GM23338 (cell line): ENCODE results near the gene KCNMB1. TPM values are rescaled to one million over a fixed set of nuclear protein-coding genes. Genes with fewer than 3 reads are reported as not detected.

Experiments used
- ATAC-seq: fragments of 200-7000 bp; cut with Tn5 transposase; 3 replicates; pipeline ENCODE4 v1.9.1; 2020
- DNase-seq: peaks from one replicate; pipeline ENCODE4 v3.0.0-alpha.2; 2015; ENCODE audit warnings: low spot score
- H2AFZ ChIP-seq: fragments of 200-600 bp; sonication (generic); 2 replicates; pipeline ENCODE4 v1.8.0; 2016; ENCODE audit warnings: antibody characterized with exemption, mild to moderate bottlenecking, moderate library complexity
- H3F3A ChIP-seq: fragments of 200-600 bp; sonication (generic); replicated peaks from 2 replicates; pipeline ENCODE4 v1.8.0; 2017; ENCODE audit warnings: antibody characterized with exemption, mixed run types, low read depth
- H3K27ac ChIP-seq: fragments of 200-600 bp; sonication (generic); 2 replicates; pipeline ENCODE4 v1.6.1; 2016; ENCODE audit warnings: low read depth
- H3K27me3 ChIP-seq: fragments of 200-600 bp; sonication (generic); 2 replicates; pipeline ENCODE4 v1.8.0; 2016; ENCODE audit warnings: mild to moderate bottlenecking, mixed run types, moderate library complexity; ENCODE audit not compliant: insufficient read depth
- H3K36me3 ChIP-seq: fragments of 200-600 bp; sonication (generic); 2 replicates; pipeline ENCODE4 v1.8.0; 2016; ENCODE audit warnings: mild to moderate bottlenecking; ENCODE audit not compliant: insufficient read depth
- H3K4me1 ChIP-seq: fragments of 200-600 bp; sonication (generic); 2 replicates; pipeline ENCODE4 v1.8.0; 2016; ENCODE audit warnings: mild to moderate bottlenecking, moderate library complexity; ENCODE audit not compliant: insufficient read depth
- H3K4me2 ChIP-seq: fragments of 200-600 bp; sonication (generic); 2 replicates; pipeline ENCODE4 v1.7.1; 2017; ENCODE audit warnings: mixed run types
- H3K4me3 ChIP-seq: fragments of 200-600 bp; sonication (generic); 2 replicates; pipeline ENCODE4 v1.6.1; 2016; ENCODE audit warnings: mixed run types
- H3K79me2 ChIP-seq: fragments of 200-600 bp; sonication (generic); replicated peaks from 2 replicates; pipeline ENCODE4 v1.8.0; 2017; ENCODE audit warnings: mild to moderate bottlenecking; ENCODE audit not compliant: insufficient read depth
- H3K9me2 ChIP-seq: fragments of 200-600 bp; sonication (generic); 2 replicates; pipeline ENCODE4 v1.8.0; 2017; ENCODE audit not compliant: insufficient read depth
- H4K20me1 ChIP-seq: fragments of 200-600 bp; sonication (generic); replicated peaks from 2 replicates; pipeline ENCODE4 v1.8.0; 2017; ENCODE audit warnings: mild to moderate bottlenecking; ENCODE audit not compliant: insufficient read depth
- H3K27ac Mint-ChIP-seq: 2 replicates; pipeline ENCODE4 v1.8.0; 2020; ENCODE audit warnings: inconsistent platforms, mild to moderate bottlenecking, moderate library complexity, mixed read lengths
- H3K27me3 Mint-ChIP-seq: 3 replicates; pipeline ENCODE4 v1.8.0; 2022; ENCODE audit warnings: low read depth, mild to moderate bottlenecking, moderate library complexity, mixed read lengths, inconsistent platforms; ENCODE audit not compliant: insufficient read depth, poor library complexity
- H3K36me3 Mint-ChIP-seq: 3 replicates; pipeline ENCODE4 v1.8.0; 2021; ENCODE audit warnings: low read depth, mild to moderate bottlenecking, inconsistent platforms, moderate library complexity, mixed read lengths
- H3K4me1 Mint-ChIP-seq: 3 replicates; pipeline ENCODE4 v1.8.0; 2020; ENCODE audit warnings: mild to moderate bottlenecking, inconsistent platforms, mixed read lengths
- H3K4me3 Mint-ChIP-seq: 3 replicates; pipeline ENCODE4 v1.8.0; 2021; ENCODE audit warnings: moderate library complexity, mild to moderate bottlenecking, inconsistent platforms, mixed read lengths
- H3K9me3 Mint-ChIP-seq: 3 replicates; pipeline ENCODE4 v1.8.0; 2020; ENCODE audit warnings: moderate library complexity, mild to moderate bottlenecking, inconsistent platforms, mixed read lengths
- CREB1 ChIP-seq: fragments of 250-450 bp; sonication (Bioruptor Pico); IDR thresholded peaks from 2 replicates; pipeline ENCODE4 v1.5.0; 2020; ENCODE audit warnings: low read depth, mild to moderate bottlenecking, moderate library complexity
- JUNB ChIP-seq: IDR thresholded peaks from one replicate; pipeline ENCODE4 v1.6.1; 2016; ENCODE audit warnings: antibody characterized with exemption; ENCODE audit not compliant: unreplicated experiment
- ZNF331 ChIP-seq: fragments of 250-450 bp; sonication (Bioruptor Pico); IDR thresholded peaks from 2 replicates; pipeline ENCODE4 v1.5.0; 2020; ENCODE audit warnings: low read depth, mild to moderate bottlenecking, moderate library complexity
- polyA plus RNA-seq: library from polyadenylated mRNA; unstranded; fragments of >200 nt; fragmentation: Nextera tagmentation; extraction: Ambion mirVana; gene quantifications from 2 replicates; pipeline ENCODE4 v1.2.1, GENCODE V29; 2016
- total RNA-seq: library from RNA; depleted of rRNA; stranded (reverse); fragments of >200 nt; shearing (Covaris generic); gene quantifications from 2 replicates; pipeline ENCODE4 v1.2.3, GENCODE V29; 2014
- TF ChIP-seq, protein P1 (sequence below): fragments of 250-450 bp; sonication (Bioruptor Pico); IDR thresholded peaks from 2 replicates; pipeline ENCODE4 v1.5.0; 2020; ENCODE audit warnings: mild to moderate bottlenecking, moderate library complexity
- TF ChIP-seq, protein P2 (sequence below), 2 experiments: fragments of 200-600 bp in 1 of 2; sonication (generic) in 1 of 2; conservative IDR thresholded peaks; 2 replicates each; pipeline versions ENCODE4 v1.5.1 to v1.6.1; 2016 to 2017; ENCODE audit warnings: antibody characterized with exemption in 2 of 2, low read depth in 2 of 2, mild to moderate bottlenecking in 2 of 2, moderate library complexity in 1 of 2

The KCNMB1 gene
- total and polyA plus RNA-seq, 2 experiments from 2014 or later, result 0.17 to 0.19 TPM

DNA sequence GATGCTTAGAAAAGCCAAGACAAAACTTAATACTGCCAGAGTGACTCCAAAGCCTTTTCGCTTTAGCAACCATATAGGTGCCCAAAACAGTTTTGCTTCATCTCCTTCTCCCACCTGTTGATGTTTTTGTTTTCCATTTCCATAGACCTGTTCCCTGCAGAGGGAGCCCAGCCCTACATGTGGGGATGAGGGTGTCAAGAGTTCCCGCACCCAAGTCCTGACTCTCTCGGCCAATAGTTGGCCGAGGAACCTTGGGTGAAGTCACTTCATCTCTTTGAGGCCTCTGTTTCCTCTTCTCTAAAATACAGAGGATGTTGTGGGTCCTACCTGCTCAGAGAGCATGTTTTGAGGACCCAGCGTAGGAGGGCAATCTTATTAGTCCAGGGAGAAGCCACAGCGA, 53.1 kb downstream of the KCNMB1 start:
- peaks cover 8% of the 10 kb centered on the region; the same call in 2 of the 3 replicates for H3K36me3 Mint-ChIP-seq
- H2AFZ ChIP-seq, result no peak overlapping the region
- peaks cover 62% of the 10 kb centered on the region for H3K4me1 Mint-ChIP-seq

More for the DNA sequence above, 53.1 kb downstream of the KCNMB1 start:
- Histone ChIP-seq H3K9me2 (peaks cover 5% of the 10 kb centered on the region; the same call in 1 of the 2 replicates), H3K4me2 (no peak overlapping the region), H3F3A (0 out of 2 replicates have a peak, but pooled peaks cover 4% of the 10 kb centered on the region), H3K27ac (no peak overlapping the region), H3K4me1 (peaks cover 47% of the 10 kb centered on the region), H3K36me3 (no peaks in the 10 kb centered on the region), H3K4me3 (no peak overlapping the region), H4K20me1 (no peaks in the 10 kb centered on the region), H3K79me2 (no peaks in the 10 kb centered on the region), H3K27me3 (no peaks in the 10 kb centered on the region)
- TF ChIP-seq ZNF331 (CRISPR knock-in tag) (no peak), JUNB (no peak), CREB1 (no peak)
- TF ChIP-seq, protein P1, sequence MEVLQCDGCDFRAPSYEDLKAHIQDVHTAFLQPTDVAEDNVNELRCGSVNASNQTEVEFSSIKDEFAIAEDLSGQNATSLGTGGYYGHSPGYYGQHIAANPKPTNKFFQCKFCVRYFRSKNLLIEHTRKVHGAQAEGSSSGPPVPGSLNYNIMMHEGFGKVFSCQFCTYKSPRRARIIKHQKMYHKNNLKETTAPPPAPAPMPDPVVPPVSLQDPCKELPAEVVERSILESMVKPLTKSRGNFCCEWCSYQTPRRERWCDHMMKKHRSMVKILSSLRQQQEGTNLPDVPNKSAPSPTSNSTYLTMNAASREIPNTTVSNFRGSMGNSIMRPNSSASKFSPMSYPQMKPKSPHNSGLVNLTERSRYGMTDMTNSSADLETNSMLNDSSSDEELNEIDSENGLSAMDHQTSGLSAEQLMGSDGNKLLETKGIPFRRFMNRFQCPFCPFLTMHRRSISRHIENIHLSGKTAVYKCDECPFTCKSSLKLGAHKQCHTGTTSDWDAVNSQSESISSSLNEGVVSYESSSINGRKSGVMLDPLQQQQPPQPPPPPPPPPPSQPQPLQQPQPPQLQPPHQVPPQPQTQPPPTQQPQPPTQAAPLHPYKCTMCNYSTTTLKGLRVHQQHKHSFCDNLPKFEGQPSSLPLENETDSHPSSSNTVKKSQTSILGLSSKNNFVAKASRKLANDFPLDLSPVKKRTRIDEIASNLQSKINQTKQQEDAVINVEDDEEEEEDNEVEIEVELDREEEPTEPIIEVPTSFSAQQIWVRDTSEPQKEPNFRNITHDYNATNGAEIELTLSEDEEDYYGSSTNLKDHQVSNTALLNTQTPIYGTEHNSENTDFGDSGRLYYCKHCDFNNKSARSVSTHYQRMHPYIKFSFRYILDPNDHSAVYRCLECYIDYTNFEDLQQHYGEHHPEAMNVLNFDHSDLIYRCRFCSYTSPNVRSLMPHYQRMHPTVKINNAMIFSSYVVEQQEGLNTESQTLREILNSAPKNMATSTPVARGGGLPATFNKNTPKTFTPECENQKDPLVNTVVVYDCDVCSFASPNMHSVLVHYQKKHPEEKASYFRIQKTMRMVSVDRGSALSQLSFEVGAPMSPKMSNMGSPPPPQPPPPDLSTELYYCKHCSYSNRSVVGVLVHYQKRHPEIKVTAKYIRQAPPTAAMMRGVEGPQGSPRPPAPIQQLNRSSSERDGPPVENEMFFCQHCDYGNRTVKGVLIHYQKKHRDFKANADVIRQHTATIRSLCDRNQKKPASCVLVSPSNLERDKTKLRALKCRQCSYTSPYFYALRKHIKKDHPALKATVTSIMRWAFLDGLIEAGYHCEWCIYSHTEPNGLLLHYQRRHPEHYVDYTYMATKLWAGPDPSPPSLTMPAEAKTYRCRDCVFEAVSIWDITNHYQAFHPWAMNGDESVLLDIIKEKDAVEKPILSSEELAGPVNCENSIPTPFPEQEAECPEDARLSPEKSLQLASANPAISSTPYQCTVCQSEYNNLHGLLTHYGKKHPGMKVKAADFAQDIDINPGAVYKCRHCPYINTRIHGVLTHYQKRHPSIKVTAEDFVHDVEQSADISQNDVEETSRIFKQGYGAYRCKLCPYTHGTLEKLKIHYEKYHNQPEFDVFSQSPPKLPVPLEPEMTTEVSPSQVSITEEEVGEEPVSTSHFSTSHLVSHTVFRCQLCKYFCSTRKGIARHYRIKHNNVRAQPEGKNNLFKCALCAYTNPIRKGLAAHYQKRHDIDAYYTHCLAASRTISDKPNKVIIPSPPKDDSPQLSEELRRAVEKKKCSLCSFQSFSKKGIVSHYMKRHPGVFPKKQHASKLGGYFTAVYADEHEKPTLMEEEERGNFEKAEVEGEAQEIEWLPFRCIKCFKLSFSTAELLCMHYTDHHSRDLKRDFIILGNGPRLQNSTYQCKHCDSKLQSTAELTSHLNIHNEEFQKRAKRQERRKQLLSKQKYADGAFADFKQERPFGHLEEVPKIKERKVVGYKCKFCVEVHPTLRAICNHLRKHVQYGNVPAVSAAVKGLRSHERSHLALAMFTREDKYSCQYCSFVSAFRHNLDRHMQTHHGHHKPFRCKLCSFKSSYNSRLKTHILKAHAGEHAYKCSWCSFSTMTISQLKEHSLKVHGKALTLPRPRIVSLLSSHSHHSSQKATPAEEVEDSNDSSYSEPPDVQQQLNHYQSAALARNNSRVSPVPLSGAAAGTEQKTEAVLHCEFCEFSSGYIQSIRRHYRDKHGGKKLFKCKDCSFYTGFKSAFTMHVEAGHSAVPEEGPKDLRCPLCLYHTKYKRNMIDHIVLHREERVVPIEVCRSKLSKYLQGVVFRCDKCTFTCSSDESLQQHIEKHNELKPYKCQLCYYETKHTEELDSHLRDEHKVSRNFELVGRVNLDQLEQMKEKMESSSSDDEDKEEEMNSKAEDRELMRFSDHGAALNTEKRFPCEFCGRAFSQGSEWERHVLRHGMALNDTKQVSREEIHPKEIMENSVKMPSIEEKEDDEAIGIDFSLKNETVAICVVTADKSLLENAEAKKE (CRISPR knock-in tag), result no peak
- TF ChIP-seq, protein P2, sequence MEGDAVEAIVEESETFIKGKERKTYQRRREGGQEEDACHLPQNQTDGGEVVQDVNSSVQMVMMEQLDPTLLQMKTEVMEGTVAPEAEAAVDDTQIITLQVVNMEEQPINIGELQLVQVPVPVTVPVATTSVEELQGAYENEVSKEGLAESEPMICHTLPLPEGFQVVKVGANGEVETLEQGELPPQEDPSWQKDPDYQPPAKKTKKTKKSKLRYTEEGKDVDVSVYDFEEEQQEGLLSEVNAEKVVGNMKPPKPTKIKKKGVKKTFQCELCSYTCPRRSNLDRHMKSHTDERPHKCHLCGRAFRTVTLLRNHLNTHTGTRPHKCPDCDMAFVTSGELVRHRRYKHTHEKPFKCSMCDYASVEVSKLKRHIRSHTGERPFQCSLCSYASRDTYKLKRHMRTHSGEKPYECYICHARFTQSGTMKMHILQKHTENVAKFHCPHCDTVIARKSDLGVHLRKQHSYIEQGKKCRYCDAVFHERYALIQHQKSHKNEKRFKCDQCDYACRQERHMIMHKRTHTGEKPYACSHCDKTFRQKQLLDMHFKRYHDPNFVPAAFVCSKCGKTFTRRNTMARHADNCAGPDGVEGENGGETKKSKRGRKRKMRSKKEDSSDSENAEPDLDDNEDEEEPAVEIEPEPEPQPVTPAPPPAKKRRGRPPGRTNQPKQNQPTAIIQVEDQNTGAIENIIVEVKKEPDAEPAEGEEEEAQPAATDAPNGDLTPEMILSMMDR (conservative IDR thresholded peaks at IDR 0.05; ENCODE audit: low read depth in 2 of 2), result no peak
- H3K27me3 Mint-ChIP-seq, result peaks cover 4% of the 10 kb centered on the region
- peaks cover 8% of the 10 kb centered on the region for H3K9me3 Mint-ChIP-seq
- H3K4me3 Mint-ChIP-seq, result no peak overlapping the region
- DNase-seq, result no peak
- no peak overlapping the region for H3K27ac Mint-ChIP-seq
- no peak for ATAC-seq
